Measurements from ENCODE around the gene RDM1.
"Not testable (repeated sequence)": the region's sequence is repeated elsewhere in the genome, so short reads cannot be mapped to it uniquely, and the experiment has no call there.

RDM1 gene

GRCh38 chr17:35900280-35900679 lies 30.3 kb downstream of the RDM1 start:
- no peak for DNase-seq

GRCh38 chr17:35898283-35899070 lies 32.1 kb downstream of the RDM1 start:
- no peak for DNase-seq

- DNase-seq: not testable (repeated sequence)
These were observed 32.8 kb downstream of the RDM1 start for GRCh38 chr17:35897772-35898171.

- no peak for DNase-seq
These were observed 34.7 kb downstream of the RDM1 start for GRCh38 chr17:35895636-35896587.

GRCh38 chr17:35894206-35894605 lies 36.4 kb downstream of the RDM1 start:
- no peak for DNase-seq

GRCh38 chr17:35893751-35894150 lies 36.8 kb downstream of the RDM1 start:
- no peak for DNase-seq

GRCh38 chr17:35892091-35893035 lies 38.2 kb downstream of the RDM1 start:
- no peak for DNase-seq

GRCh38 chr17:35891269-35891668 lies 39.3 kb downstream of the RDM1 start:
- DNase-seq: no peak

- no peak for DNase-seq
These were observed 39.8 kb downstream of the RDM1 start for GRCh38 chr17:35890774-35891155.

- DNase-seq: peak in 16 of 56 donors; percentile 1 to 60 (median 7)
These were observed 40.5 kb downstream of the RDM1 start for GRCh38 chr17:35889818-35890773.

GRCh38 chr17:35889241-35889640 lies 41.3 kb downstream of the RDM1 start:
- DNase-seq: no peak

GRCh38 chr17:35879773-35880654 lies 50.6 kb downstream of the RDM1 start, which contains the start of gene CCL5:
CCL5 (minus strand) TSS chr17:35880360.
- DNase-seq: no peak

- DNase-seq: no peak
These were observed 52.2 kb downstream of the RDM1 start for GRCh38 chr17:35878361-35878760.

- DNase-seq: no peak
These were observed 53.1 kb downstream of the RDM1 start for GRCh38 chr17:35877345-35878029.

- DNase-seq: no peak
These were observed 54.0 kb downstream of the RDM1 start for GRCh38 chr17:35876534-35876933.

GRCh38 chr17:35875800-35876139 lies 54.8 kb downstream of the RDM1 start:
- DNase-seq: no peak

- DNase-seq: no peak
These were observed 55.3 kb downstream of the RDM1 start for GRCh38 chr17:35875072-35875799.
